BE2C (cell line): ENCODE data around the gene VPS52.

Experiments used
- DNase-seq: peaks from one replicate; pipeline ENCODE4 v3.0.0-alpha.2; 2020
- H3K27me3 ChIP-seq: fragments of 250-450 bp; sonication (Bioruptor Pico); 2 replicates; pipeline ENCODE4 v1.5.1; 2020; ENCODE audit warnings: mild to moderate bottlenecking
- H3K36me3 ChIP-seq: fragments of 250-450 bp; sonication (Bioruptor Pico); 2 replicates; pipeline ENCODE4 v1.5.1; 2020; ENCODE audit warnings: mild to moderate bottlenecking
- H3K4me1 ChIP-seq: fragments of 250-450 bp; sonication (Bioruptor Pico); 2 replicates; pipeline ENCODE4 v1.5.1; 2020
- H3K4me3 ChIP-seq: 2 replicates; pipeline ENCODE4 v1.5.1; 2011; ENCODE audit warnings: low read depth, low read length
- H3K9me3 ChIP-seq: fragments of 250-450 bp; sonication (Bioruptor Pico); 2 replicates; pipeline ENCODE4 v1.5.1; 2020
- CTCF ChIP-seq: IDR thresholded peaks from 2 replicates; pipeline ENCODE4 v1.5.1; 2012; ENCODE audit warnings: mild to moderate bottlenecking, low read depth, low read length

The VPS52 gene

GRCh38 chr6:33314515-33314942, 42.9 kb upstream of the VPS52 start:
- Histone ChIP-seq H3K4me1 (peaks cover 3% of the 10 kb centered on the region; the same call in 1 of the 2 replicates), H3K27me3 (no peaks in the 10 kb centered on the region), H3K4me3 (peak overlapping the region; percentile 91), H3K36me3 (peaks cover 10% of the 10 kb centered on the region), H3K9me3 (no peaks in the 10 kb centered on the region)
- no peak for TF ChIP-seq CTCF
- no peak for DNase-seq

GRCh38 chr6:33313709-33314514, 42.2 kb upstream of the VPS52 start, which contains the start of gene TAPBP:
Gene TAPBP (minus strand): TSS chr6:33314078. CDS start chr6:33314041, 37 bp downstream.
- no peaks in the 10 kb centered on the region for H3K9me3 ChIP-seq
- H3K36me3 ChIP-seq, result peaks cover 4% of the 10 kb centered on the region
- peaks cover 3% of the 10 kb centered on the region; the same call in 1 of the 2 replicates for H3K4me1 ChIP-seq
- DNase-seq, result peak; percentile 62
- H3K27me3 ChIP-seq, result no peaks in the 10 kb centered on the region
- peak within 1 kb of the TSS; percentile 91 for H3K4me3 ChIP-seq
- no peak for TF ChIP-seq CTCF

GRCh38 chr6:33313105-33313708, 41.5 kb upstream of the VPS52 start:
- Histone ChIP-seq H3K36me3 (no peaks in the 10 kb centered on the region), H3K4me3 (peak overlapping the region; percentile 91), H3K4me1 (peaks cover 3% of the 10 kb centered on the region; the same call in 1 of the 2 replicates), H3K9me3 (no peaks in the 10 kb centered on the region), H3K27me3 (no peaks in the 10 kb centered on the region)
- no peak for TF ChIP-seq CTCF
- peak; percentile 39 for DNase-seq

GRCh38 chr6:33312361-33313104, 40.9 kb upstream of the VPS52 start:
- DNase-seq, result no peak
- Histone ChIP-seq H3K9me3 (no peaks in the 10 kb centered on the region), H3K36me3 (no peaks in the 10 kb centered on the region), H3K4me1 (peaks cover 3% of the 10 kb centered on the region; the same call in 1 of the 2 replicates), H3K27me3 (no peaks in the 10 kb centered on the region), H3K4me3 (peak overlapping the region; percentile 91)
- TF ChIP-seq CTCF, result no peak

GRCh38 chr6:33306356-33306755, 34.7 kb upstream of the VPS52 start:
- no peaks in the 10 kb centered on the region for H3K27me3 ChIP-seq

More at GRCh38 chr6:33306356-33306755, 34.7 kb upstream of the VPS52 start:
- Histone ChIP-seq H3K4me3 (no peak overlapping the region), H3K36me3 (no peaks in the 10 kb centered on the region), H3K9me3 (no peaks in the 10 kb centered on the region), H3K4me1 (no peaks in the 10 kb centered on the region)
- DNase-seq, result no peak
- TF ChIP-seq CTCF, result no peak
